KMS-11 (cell line): ENCODE results near the gene PCGF2.
"Not testable (repeated sequence)": the region's sequence is repeated elsewhere in the genome, so short reads cannot be mapped to it uniquely, and the experiment has no call there.

Experiments used
- H2AFZ ChIP-seq: fragments of 200-600 bp; sonication (generic); 2 replicates; pipeline ENCODE4 v1.6.1; 2016; ENCODE audit warnings: antibody characterized with exemption, mixed run types, low read depth
- H3K27ac ChIP-seq: fragments of 200-600 bp; sonication (generic); 2 replicates; pipeline ENCODE4 v1.6.1; 2016; ENCODE audit warnings: mild to moderate bottlenecking, mixed run types
- H3K27me3 ChIP-seq: fragments of 200-600 bp; sonication (generic); 2 replicates; pipeline ENCODE4 v1.6.1; 2017; ENCODE audit warnings: mild to moderate bottlenecking, low read depth, mixed run types, moderate library complexity; ENCODE audit not compliant: insufficient read depth
- H3K36me3 ChIP-seq: fragments of 200-600 bp; sonication (generic); 2 replicates; pipeline ENCODE4 v1.6.1; 2017; ENCODE audit warnings: mild to moderate bottlenecking, mixed run types; ENCODE audit not compliant: insufficient read depth
- H3K4me1 ChIP-seq: fragments of 200-600 bp; sonication (generic); 2 replicates; pipeline ENCODE4 v1.6.1; 2016; ENCODE audit warnings: mild to moderate bottlenecking, low read depth, mixed run types; ENCODE audit not compliant: poor library complexity, severe bottlenecking
- H3K4me2 ChIP-seq: fragments of 200-600 bp; sonication (generic); 2 replicates; pipeline ENCODE4 v1.7.0; 2016; ENCODE audit warnings: mild to moderate bottlenecking, mixed run types
- H3K4me3 ChIP-seq: fragments of 200-600 bp; sonication (generic); IDR thresholded peaks from 2 replicates; pipeline ENCODE4 v1.6.1; 2017; ENCODE audit warnings: low read depth, low read length, mixed read lengths; ENCODE audit not compliant: insufficient read depth
- H3K79me2 ChIP-seq: fragments of 200-600 bp; sonication (generic); 2 replicates; pipeline ENCODE4 v1.6.1; 2016; ENCODE audit warnings: low read depth, mixed run types; ENCODE audit not compliant: insufficient read depth
- H3K9ac ChIP-seq: fragments of 200-600 bp; sonication (generic); 2 replicates; pipeline ENCODE4 v1.6.1; 2016; ENCODE audit warnings: mild to moderate bottlenecking, mixed run types
- H4K20me1 ChIP-seq: fragments of 200-600 bp; sonication (generic); 2 replicates; pipeline ENCODE4 v1.6.1; 2016; ENCODE audit warnings: mild to moderate bottlenecking, mixed run types; ENCODE audit not compliant: insufficient read depth
- CTCF ChIP-seq: fragments of 200-600 bp; sonication (generic); conservative IDR thresholded peaks from 2 replicates; pipeline ENCODE4 v1.6.1; 2017; ENCODE audit warnings: low read depth, mild to moderate bottlenecking, antibody characterized with exemption, low read length, moderate library complexity, mixed read lengths

The PCGF2 gene

GRCh38 chr17:38729886-38730525 lies 18.1 kb downstream of the PCGF2 start, which contains the start of gene CISD3:
CISD3 (plus strand) TSS chr17:38730341; CDS start chr17:38730359, 18 bp downstream.
- Histone ChIP-seq H2AFZ (peak within 1 kb of the TSS; percentile 96), H3K4me2 (peak within 1 kb of the TSS; percentile 94), H3K79me2 (peaks cover 12% of the 10 kb centered on the region; the same call in 1 of the 2 replicates), H4K20me1 (no peaks in the 10 kb centered on the region), H3K36me3 (no peaks in the 10 kb centered on the region), H3K27me3 (no peaks in the 10 kb centered on the region), H3K4me3 (peak within 1 kb of the TSS; percentile 59), H3K4me1 (peaks cover 20% of the 10 kb centered on the region), H3K9ac (peak within 1 kb of the TSS; percentile 83), H3K27ac (peak within 1 kb of the TSS; percentile 35)
- TF ChIP-seq CTCF: peak; percentile 58; the same call in 1 of the 2 replicates

- H2AFZ ChIP-seq: 0 out of 2 replicates have a peak overlapping the region, but pooled peaks have one; percentile 24
Observed at GRCh38 chr17:38729368-38729885, 18.7 kb downstream of the PCGF2 start.

GRCh38 chr17:38728290-38728831 lies 19.8 kb downstream of the PCGF2 start:
- TF ChIP-seq CTCF: no peak
- H3K9ac ChIP-seq: no peak overlapping the region
- H3K4me2 ChIP-seq: no peak overlapping the region
- H3K4me3 ChIP-seq: no peak overlapping the region
- no peaks in the 10 kb centered on the region for H4K20me1 ChIP-seq
- H3K36me3 ChIP-seq: no peaks in the 10 kb centered on the region
- no peaks in the 10 kb centered on the region for H3K27me3 ChIP-seq
- H3K4me1 ChIP-seq: peaks cover 18% of the 10 kb centered on the region
- no peak overlapping the region for H3K27ac ChIP-seq
- H2AFZ ChIP-seq: no peak overlapping the region
- H3K79me2 ChIP-seq: peaks cover 12% of the 10 kb centered on the region; the same call in 1 of the 2 replicates

More at GRCh38 chr17:38729368-38729885, 18.7 kb downstream of the PCGF2 start:
- Histone ChIP-seq H3K27me3 (no peaks in the 10 kb centered on the region), H3K4me1 (peaks cover 18% of the 10 kb centered on the region), H4K20me1 (no peaks in the 10 kb centered on the region), H3K79me2 (peaks cover 12% of the 10 kb centered on the region; the same call in 1 of the 2 replicates), H3K4me3 (no peak overlapping the region), H3K9ac (peak overlapping the region; percentile 34; the same call in 1 of the 2 replicates), H3K27ac (no peak overlapping the region), H3K4me2 (peak overlapping the region; percentile 74), H3K36me3 (no peaks in the 10 kb centered on the region)
- TF ChIP-seq CTCF: no peak; the same call in 1 of the 2 replicates

GRCh38 chr17:38727736-38728135 lies 20.4 kb downstream of the PCGF2 start:
- no peak overlapping the region for H3K4me3 ChIP-seq
- no peak for TF ChIP-seq CTCF
- H3K36me3 ChIP-seq: no peaks in the 10 kb centered on the region
- no peak overlapping the region for H3K4me2 ChIP-seq
- no peak overlapping the region for H3K27ac ChIP-seq
- no peak overlapping the region for H3K9ac ChIP-seq
- H2AFZ ChIP-seq: no peak overlapping the region
- no peaks in the 10 kb centered on the region for H4K20me1 ChIP-seq
- H3K4me1 ChIP-seq: peaks cover 18% of the 10 kb centered on the region
- no peaks in the 10 kb centered on the region for H3K27me3 ChIP-seq
- H3K79me2 ChIP-seq: peaks cover 12% of the 10 kb centered on the region; the same call in 1 of the 2 replicates

GRCh38 chr17:38726145-38726544 lies 22.0 kb downstream of the PCGF2 start:
- H2AFZ ChIP-seq, H3K4me1 ChIP-seq, H3K79me2 ChIP-seq, H3K27ac ChIP-seq, H3K27me3 ChIP-seq, H3K9ac ChIP-seq, H3K4me2 ChIP-seq, H3K36me3 ChIP-seq, H4K20me1 ChIP-seq, H3K4me3 ChIP-seq: not testable (repeated sequence)
